GM23338 (cell line): ENCODE data around the gene SELENOH.

Source experiments
- CREB1 ChIP-seq: fragments of 250-450 bp; sonication (Bioruptor Pico); IDR thresholded peaks from 2 replicates; pipeline ENCODE4 v1.5.0; 2020; ENCODE audit warnings: low read depth, mild to moderate bottlenecking, moderate library complexity
- CTCF ChIP-seq, 2 experiments: fragments of 200-600 bp in 1 of 2; sonication (generic) in 1 of 2; conservative IDR thresholded peaks; 2 replicates each; pipeline versions ENCODE4 v1.5.1 to v1.6.1; 2016 to 2017; ENCODE audit warnings: antibody characterized with exemption in 2 of 2, low read depth in 2 of 2, mild to moderate bottlenecking in 2 of 2, moderate library complexity in 1 of 2
- ETS1 ChIP-seq: IDR thresholded peaks from 2 replicates; pipeline ENCODE4 v1.6.1; 2016; ENCODE audit warnings: antibody characterized with exemption
- EZH2 ChIP-seq: fragments of 200-600 bp; sonication (generic); IDR thresholded peaks from one replicate; pipeline ENCODE4 v1.8.0; 2017; ENCODE audit warnings: antibody characterized with exemption, mild to moderate bottlenecking, low read depth; ENCODE audit not compliant: unreplicated experiment
- EZH2phosphoT487 ChIP-seq: fragments of 200-600 bp; sonication (generic); IDR thresholded peaks from one replicate; pipeline ENCODE4 v1.8.1; 2018; ENCODE audit warnings: antibody characterized with exemption; ENCODE audit not compliant: unreplicated experiment
- JUNB ChIP-seq: IDR thresholded peaks from one replicate; pipeline ENCODE4 v1.6.1; 2016; ENCODE audit warnings: antibody characterized with exemption; ENCODE audit not compliant: unreplicated experiment
- NANOG ChIP-seq: IDR thresholded peaks from 2 replicates; pipeline ENCODE4 v1.6.1; 2016; ENCODE audit warnings: antibody characterized with exemption, borderline replicate concordance
- POLR2AphosphoS5 ChIP-seq: IDR thresholded peaks from 2 replicates; pipeline ENCODE4 v1.6.1; 2016; ENCODE audit warnings: antibody characterized with exemption, low read depth
- REST ChIP-seq: IDR thresholded peaks from one replicate; pipeline ENCODE4 v1.6.1; 2018; ENCODE audit warnings: antibody characterized with exemption; ENCODE audit not compliant: unreplicated experiment
- STAT1 ChIP-seq: IDR thresholded peaks from one replicate; pipeline ENCODE4 v1.6.1; 2016; ENCODE audit warnings: antibody characterized with exemption; ENCODE audit not compliant: unreplicated experiment
- ZNF331 ChIP-seq: fragments of 250-450 bp; sonication (Bioruptor Pico); IDR thresholded peaks from 2 replicates; pipeline ENCODE4 v1.5.0; 2020; ENCODE audit warnings: low read depth, mild to moderate bottlenecking, moderate library complexity
- ZNF462 ChIP-seq: fragments of 250-450 bp; sonication (Bioruptor Pico); IDR thresholded peaks from 2 replicates; pipeline ENCODE4 v1.5.0; 2020; ENCODE audit warnings: mild to moderate bottlenecking, moderate library complexity

- no peak for TF ChIP-seq REST
- TF ChIP-seq CTCF (conservative IDR thresholded peaks at IDR 0.05; ENCODE audit: low read depth in 2 of 2): peak; percentile 23 to 51; a peak in 3 of 4 replicates
- TF ChIP-seq POLR2AphosphoS5: no peak
- no peak for TF ChIP-seq ZNF331 (CRISPR knock-in tag)
- TF ChIP-seq EZH2: no peak
- TF ChIP-seq CREB1: no peak
- TF ChIP-seq EZH2phosphoT487: no peak
- no peak for TF ChIP-seq JUNB
- no peak for TF ChIP-seq ETS1
- no peak for TF ChIP-seq STAT1
- no peak for TF ChIP-seq NANOG
- no peak for TF ChIP-seq ZNF462 (CRISPR knock-in tag)
Measured at GRCh38 chr11:57700425-57700824, 40.9 kb upstream of the SELENOH start.
